Common myeloid progenitor, CD34-positive (primary cell): Measurements from ENCODE around the gene LIPF.
"Not testable (repeated sequence)": the region's sequence is repeated elsewhere in the genome, so short reads cannot be mapped to it uniquely, and the experiment has no call there.

Experiments
- CTCF ChIA-PET: fragments of 350-600 bp; sonication (Branson Sonifier 250); formaldehyde crosslinking; loops from one replicate; lab custom pipeline; 2021; ENCODE audit warnings: antibody characterized with exemption; lab: Charles Lee
- POLR2A ChIA-PET: fragments of 350-600 bp; sonication (Branson Sonifier 250); formaldehyde crosslinking; loops from one replicate; lab custom pipeline; 2021; ENCODE audit warnings: antibody characterized with exemption; lab: Charles Lee
- DNase-seq, 3 donors: peaks; one replicate each; pipeline versions ENCODE4 v3.0.0 to v3.0.0-alpha.2; 2013
- H3K27ac ChIP-seq, 2 experiments: 1 replicate in 1 of 2; 2 replicates in 1 of 2; pipeline ENCODE4 v1.7.0; 2013; ENCODE audit warnings: inconsistent platforms in 2 of 2, low read length in 2 of 2, mild to moderate bottlenecking in 2 of 2, low read depth in 1 of 2, moderate library complexity in 1 of 2; ENCODE audit not compliant: severe bottlenecking in 2 of 2, insufficient read depth in 1 of 2, poor library complexity in 1 of 2
- H3K27me3 ChIP-seq, 5 experiments: replicated peaks in 2 of 5; 1 replicate in 3 of 5; 2 replicates in 2 of 5; pipeline versions ENCODE4 v1.6.1 to v1.7.0; 2013; ENCODE audit warnings: low read length in 4 of 5, mild to moderate bottlenecking in 2 of 5, moderate library complexity in 2 of 5, inconsistent platforms in 1 of 5; ENCODE audit not compliant: insufficient read depth in 5 of 5, control insufficient read depth in 4 of 5
- H3K36me3 ChIP-seq, 4 experiments: 1 replicate in 2 of 4; 2 replicates in 2 of 4; pipeline versions ENCODE4 v1.6.1 to v1.7.0; 2013; ENCODE audit warnings: low read length in 3 of 4, control low read depth in 1 of 4, mild to moderate bottlenecking in 1 of 4; ENCODE audit not compliant: control insufficient read depth in 4 of 4, insufficient read depth in 4 of 4
- H3K4me1 ChIP-seq, 4 experiments: 1 replicate in 3 of 4; 2 replicates in 1 of 4; pipeline versions ENCODE4 v1.6.1 to v1.7.1; 2013; ENCODE audit warnings: low read length in 3 of 4, mild to moderate bottlenecking in 3 of 4, control low read depth in 1 of 4, inconsistent platforms in 1 of 4, moderate library complexity in 1 of 4; ENCODE audit not compliant: control insufficient read depth in 4 of 4, insufficient read depth in 4 of 4; ENCODE audit errors: control extremely low read depth in 1 of 4
- H3K4me3 ChIP-seq, 7 experiments: 1 replicate in 4 of 7; 2 replicates in 3 of 7; pipeline versions ENCODE4 v1.5.1 to v1.7.0; 2013; ENCODE audit warnings: mild to moderate bottlenecking in 7 of 7, low read length in 6 of 7, moderate library complexity in 6 of 7, inconsistent platforms in 2 of 7, low read depth in 2 of 7, control low read depth in 1 of 7; ENCODE audit not compliant: insufficient read depth in 4 of 7, control insufficient read depth in 1 of 7; ENCODE audit errors: extremely low read depth in 1 of 7
- H3K9me3 ChIP-seq, 5 experiments: 1 replicate in 4 of 5; 2 replicates in 1 of 5; pipeline versions ENCODE4 v1.6.1 to v1.7.1; 2013; ENCODE audit warnings: low read length in 4 of 5, mild to moderate bottlenecking in 2 of 5, inconsistent platforms in 1 of 5, low read depth in 1 of 5, moderate library complexity in 1 of 5; ENCODE audit not compliant: control insufficient read depth in 4 of 5, insufficient read depth in 2 of 5; ENCODE audit errors: control extremely low read depth in 1 of 5
- WGBS: methylation state at CpG from one replicate; pipeline ENCODE4 v1.1.5; 2013; ENCODE audit not compliant: insufficient coverage; 5-methylcytosine and 5-hydroxymethylcytosine counted together

The LIPF gene

DNA sequence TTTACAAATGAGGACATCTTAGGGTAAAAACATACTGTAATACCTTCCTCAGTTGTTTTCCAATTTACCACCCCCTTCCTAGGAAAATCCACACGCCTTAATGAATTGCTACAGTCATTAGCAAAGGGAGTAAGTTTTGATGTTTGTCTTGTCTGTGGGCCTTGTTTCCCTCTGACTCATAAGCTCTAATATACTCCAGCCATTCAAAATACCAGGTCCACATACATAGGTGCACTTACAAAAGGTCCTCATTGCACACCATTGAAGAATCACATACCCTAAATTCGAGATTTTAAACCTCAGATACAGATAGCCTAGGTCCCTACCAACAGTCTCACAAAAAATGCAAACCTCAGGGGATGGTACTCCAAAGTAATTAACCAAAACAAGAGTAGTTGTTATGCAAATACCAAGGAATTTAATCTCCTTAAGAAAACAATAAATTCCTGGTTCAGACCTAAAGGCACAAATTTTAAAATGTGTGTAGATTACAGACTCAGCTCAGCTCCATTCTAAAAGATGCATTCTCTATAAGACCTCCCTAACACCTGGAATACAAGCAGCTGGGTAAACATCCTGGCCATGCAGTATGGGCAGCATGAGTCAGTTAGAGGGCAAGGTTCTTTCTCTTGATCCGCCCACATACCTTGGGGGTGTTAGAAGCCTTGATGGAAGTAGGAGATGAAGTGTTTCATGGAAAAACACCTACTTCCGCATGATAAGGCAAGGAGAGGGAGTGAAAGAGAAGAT is 38.8 kb downstream of the LIPF start:
- ChIA-PET POLR2A (interaction anchor here (0.5 kb wide), 1 partner anchor 67 kb away, joined by 4 read pairs; no protein-coding TSS in a partner anchor), CTCF (no interaction called here)
- Histone ChIP-seq H3K4me3 (no peak overlapping the region), H3K4me1 (no peaks in the 10 kb centered on the region), H3K9me3 (no peaks in the 10 kb centered on the region), H3K36me3 (no peaks in the 10 kb centered on the region), H3K27me3 (no peaks in the 10 kb centered on the region), H3K27ac (no peak overlapping the region)
- 100% methylated on average over 1 of the region's 4 CpGs for WGBS
- no peak for DNase-seq

DNA sequence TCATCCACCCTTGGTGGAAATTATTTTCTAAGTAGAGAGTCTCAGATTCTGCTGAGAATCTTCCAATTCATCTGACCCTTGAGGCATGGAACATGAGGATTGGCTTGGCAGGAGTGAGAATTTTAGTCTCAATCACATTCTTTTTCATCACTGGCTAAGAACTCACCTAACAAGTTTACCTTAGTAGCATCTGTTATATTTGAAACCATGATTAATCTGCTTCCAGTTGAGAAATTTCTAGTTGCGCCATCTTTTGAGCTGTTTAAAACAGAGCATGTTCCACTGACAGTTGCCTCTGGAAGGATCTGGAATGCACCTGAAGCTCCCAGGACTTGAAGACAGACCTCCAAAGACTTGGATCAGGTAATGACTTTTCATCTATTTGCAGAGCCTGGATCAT is 41.7 kb downstream of the LIPF start, which contains the start of gene LIPK:
TSS of gene LIPK (plus strand) at position 292 of the 400 bp plus-strand sequence. CDS start 18,295 bp downstream, outside the sequence.
- ChIA-PET CTCF (interaction anchor here (1.1 kb wide), 1 partner anchor 22 kb away, joined by 3 read pairs; no protein-coding TSS in a partner anchor), POLR2A (no interaction called here)
- Histone ChIP-seq H3K27ac (no peak within 1 kb of the TSS), H3K27me3 (no peaks in the 10 kb centered on the region), H3K4me3 (no peak within 1 kb of the TSS), H3K4me1 (no peaks in the 10 kb centered on the region), H3K9me3 (no peaks in the 10 kb centered on the region), H3K36me3 (no peaks in the 10 kb centered on the region)
- DNase-seq: no peak
- WGBS: 100% methylated on average over 1 of the region's 1 CpG

GRCh38 chr10:88707429-88708155 is 43.4 kb downstream of the LIPF start:
- Histone ChIP-seq H3K4me3 (no peak overlapping the region), H3K9me3 (no peaks in the 10 kb centered on the region), H3K36me3 (no peaks in the 10 kb centered on the region), H3K27me3 (no peaks in the 10 kb centered on the region), H3K27ac (no peak overlapping the region), H3K4me1 (no peaks in the 10 kb centered on the region)
- peak in 2 of 3 donors; percentile 25 to 30 for DNase-seq
- no CpG with 5 or more reads among the region's 2 CpGs for WGBS
- ChIA-PET POLR2A (no interaction called here), CTCF (no interaction called here)

DNA sequence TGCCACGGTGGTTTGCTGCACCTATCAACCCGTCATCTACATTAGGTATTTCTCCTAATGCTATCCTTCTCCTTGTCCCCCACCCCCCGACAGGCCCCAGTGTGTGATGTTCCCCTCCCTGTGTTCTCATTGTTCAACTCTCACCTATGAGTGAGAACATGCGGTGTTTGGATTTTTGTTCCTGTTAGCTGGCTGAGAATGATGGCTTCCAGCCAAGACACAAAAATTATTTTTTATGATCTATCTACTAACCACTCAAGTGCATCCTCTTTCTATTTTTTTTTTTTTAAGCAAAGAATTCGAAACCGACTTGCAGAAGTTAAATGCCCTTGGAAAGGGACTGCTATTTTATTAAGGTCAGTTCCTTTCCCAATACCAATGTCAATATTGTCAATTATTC is 45.1 kb downstream of the LIPF start:
- H3K4me1 ChIP-seq, H3K4me3 ChIP-seq, H3K27ac ChIP-seq, H3K9me3 ChIP-seq, H3K27me3 ChIP-seq, H3K36me3 ChIP-seq, POLR2A ChIA-PET, CTCF ChIA-PET: not testable (repeated sequence)
- WGBS: 43% methylated on average over 1 of the region's 6 CpGs
- peak in 2 of 3 donors; percentile 61 to 66 for DNase-seq

GRCh38 chr10:88715517-88715916 is 51.3 kb downstream of the LIPF start:
- no peak overlapping the region for H3K4me3 ChIP-seq
- ChIA-PET CTCF (no interaction called here), POLR2A (no interaction called here)
- no CpG with 5 or more reads among the region's 1 CpG for WGBS
- H3K27ac ChIP-seq: no peak overlapping the region
- no peaks in the 10 kb centered on the region for H3K4me1 ChIP-seq
- no peaks in the 10 kb centered on the region for H3K27me3 ChIP-seq
- H3K9me3 ChIP-seq: no peaks in the 10 kb centered on the region
- DNase-seq: no peak
- H3K36me3 ChIP-seq: no peaks in the 10 kb centered on the region

DNA sequence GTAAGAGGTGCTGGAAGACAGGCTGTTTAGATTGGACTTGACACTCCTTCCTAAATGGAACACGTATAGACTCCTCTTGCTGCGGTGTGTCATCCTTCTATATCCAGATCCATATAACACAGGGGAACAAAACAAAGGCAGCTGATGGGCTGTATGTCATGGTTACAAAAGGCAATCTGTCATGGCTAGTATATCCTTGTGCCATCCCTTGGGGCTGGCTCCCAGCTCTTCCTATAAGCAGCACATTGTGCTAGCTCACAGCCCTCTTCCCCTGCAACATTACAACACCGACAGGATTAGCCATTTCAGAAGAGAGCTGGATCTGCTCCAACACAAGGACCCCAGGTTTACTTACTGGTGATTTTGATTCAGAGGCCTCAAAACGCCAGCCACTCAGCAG is 57.1 kb downstream of the LIPF start:
- Histone ChIP-seq H3K36me3 (no peaks in the 10 kb centered on the region), H3K27me3 (no peaks in the 10 kb centered on the region), H3K27ac (no peak overlapping the region), H3K4me3 (no peak overlapping the region), H3K9me3 (no peaks in the 10 kb centered on the region), H3K4me1 (peaks cover 4 to 16% (median 11%) of the 10 kb centered on the region in 4 experiments)
- ChIA-PET POLR2A (no interaction called here), CTCF (interaction anchor here (1.0 kb wide), 1 partner anchor 12 kb away, joined by 3 read pairs; no protein-coding TSS in a partner anchor)
- WGBS: 100% methylated on average over 1 of the region's 4 CpGs
- DNase-seq: no peak

- peak; percentile 44 to 79 (median 66) for DNase-seq
- H3K27me3 ChIP-seq: no peaks in the 10 kb centered on the region
- H3K9me3 ChIP-seq: no peaks in the 10 kb centered on the region
- H3K4me3 ChIP-seq: peak overlapping the region in 3 of 7 experiments; percentile 1 to 39 (median 33)
- ChIA-PET CTCF (interaction anchor here (0.6 to 1.7 kb wide), 4 partner anchors 9 to 98 kb away, joined by 3 to 7 read pairs (median 4); no protein-coding TSS in a partner anchor), POLR2A (no interaction called here)
- H3K36me3 ChIP-seq: no peaks in the 10 kb centered on the region
- WGBS: 0% methylated on average over 1 of the region's 1 CpG
- peak overlapping the region in 1 of 2 experiments; percentile 51 for H3K27ac ChIP-seq
- peaks cover 4 to 25% (median 14%) of the 10 kb centered on the region in 4 experiments for H3K4me1 ChIP-seq
These were observed 61.6 kb downstream of the LIPF start for GRCh38 chr10:88725798-88726197.
